A673 (cell line): ENCODE measurements around the gene TSR3. TPM values are rescaled to one million over a fixed set of nuclear protein-coding genes. Genes with fewer than 3 reads are reported as not detected.

Experiments
- BruUV-seq: library from RNA; stranded (reverse); fragments of 400-500 nt; replicated peaks from 2 replicates; lab custom pipeline; 2021; lab: Mats Ljungman, UMichigan
- CTCF ChIA-PET: fragments of 300-600 bp; sonication (Branson Sonifier 250); formaldehyde crosslinking; loops from one replicate; lab custom pipeline; 2022; ENCODE audit warnings: antibody characterized with exemption; lab: Charles Lee
- POLR2A ChIA-PET: fragments of 300-600 bp; sonication (Branson Sonifier 250); formaldehyde crosslinking; loops from one replicate; lab custom pipeline; 2022; ENCODE audit warnings: antibody characterized with exemption; ENCODE audit not compliant: low non-redundant PET; lab: Charles Lee
- DNase-seq: peaks from one replicate; pipeline ENCODE4 v3.0.0-alpha.2; 2015; ENCODE audit warnings: low spot score
- H3K27ac ChIP-seq: fragments of 200-600 bp; sonication (generic); 2 replicates; pipeline ENCODE4 v1.5.1; 2016; ENCODE audit warnings: mixed run types, low read depth, mild to moderate bottlenecking, mixed read lengths, antibody characterized with exemption, low read length; ENCODE audit not compliant: poor library complexity, severe bottlenecking
- H3K27me3 ChIP-seq: fragments of 200-600 bp; sonication (generic); replicated peaks from 2 replicates; pipeline ENCODE4 v1.6.1; 2017; ENCODE audit warnings: mixed run types, low read depth, mild to moderate bottlenecking, mixed read lengths, antibody characterized with exemption, low read length; ENCODE audit not compliant: insufficient read depth, poor library complexity
- H3K36me3 ChIP-seq: fragments of 200-600 bp; sonication (generic); 2 replicates; pipeline ENCODE4 v1.6.1; 2016; ENCODE audit warnings: mixed run types, mild to moderate bottlenecking, mixed read lengths, antibody characterized with exemption, low read length; ENCODE audit not compliant: insufficient read depth, poor library complexity, severe bottlenecking
- H3K4me1 ChIP-seq: fragments of 200-600 bp; sonication (generic); 2 replicates; pipeline ENCODE4 v1.6.1; 2017; ENCODE audit warnings: mixed run types, mild to moderate bottlenecking, mixed read lengths, antibody characterized with exemption, low read length; ENCODE audit not compliant: insufficient read depth, poor library complexity, severe bottlenecking
- H3K4me3 ChIP-seq: fragments of 200-600 bp; sonication (generic); 2 replicates; pipeline ENCODE4 v1.5.1; 2016; ENCODE audit warnings: low read depth, mixed run types, mild to moderate bottlenecking, mixed read lengths, low read length; ENCODE audit not compliant: poor library complexity, severe bottlenecking
- H3K9me3 ChIP-seq: fragments of 200-600 bp; sonication (generic); 2 replicates; pipeline ENCODE4 v1.6.1; 2016; ENCODE audit warnings: mixed run types, low read depth, mild to moderate bottlenecking, mixed read lengths, antibody characterized with exemption, low read length; ENCODE audit not compliant: poor library complexity, severe bottlenecking
- EZH2 ChIP-seq: fragments of 200-600 bp; sonication (generic); IDR thresholded peaks from 2 replicates; pipeline ENCODE4 v1.6.1; 2017; ENCODE audit warnings: borderline replicate concordance, low read depth, mild to moderate bottlenecking, mixed read lengths, antibody characterized with exemption, low read length; ENCODE audit not compliant: poor library complexity, severe bottlenecking
- intact Hi-C: fragments of 100-400 bp; cut with micrococcal nuclease; formaldehyde crosslinking; loops from one replicate; pipeline ENCODE4 v1.10.0; 2022; ENCODE audit not compliant: unreplicated experiment
- total RNA-seq: library from RNA; stranded (reverse); gene quantifications from 2 replicates; pipeline ENCODE4 v1.2.3, GENCODE V29; 2021
- TF ChIP-seq, protein P1 (sequence below): fragments of 300-800, 200-600 bp; sonication (generic); conservative IDR thresholded peaks from 2 replicates; pipeline ENCODE4 v1.5.1; 2017; ENCODE audit warnings: low read depth, mild to moderate bottlenecking, antibody characterized with exemption, low read length, moderate library complexity, mixed read lengths

TSR3 gene
- total RNA-seq, 1 experiment from 2014 or later: 57.2 TPM

- peaks cover 3% of the 10 kb centered on the region for H3K36me3 ChIP-seq
- H3K9me3 ChIP-seq: no peaks in the 10 kb centered on the region
- no peak for DNase-seq
- intact Hi-C loops: no loop called here
- H3K27ac ChIP-seq: no peak overlapping the region
- no TSS peak for BruUV-seq
- CTCF ChIA-PET: no interaction called here
- no peak for TF ChIP-seq EZH2
- TF ChIP-seq, protein P1, sequence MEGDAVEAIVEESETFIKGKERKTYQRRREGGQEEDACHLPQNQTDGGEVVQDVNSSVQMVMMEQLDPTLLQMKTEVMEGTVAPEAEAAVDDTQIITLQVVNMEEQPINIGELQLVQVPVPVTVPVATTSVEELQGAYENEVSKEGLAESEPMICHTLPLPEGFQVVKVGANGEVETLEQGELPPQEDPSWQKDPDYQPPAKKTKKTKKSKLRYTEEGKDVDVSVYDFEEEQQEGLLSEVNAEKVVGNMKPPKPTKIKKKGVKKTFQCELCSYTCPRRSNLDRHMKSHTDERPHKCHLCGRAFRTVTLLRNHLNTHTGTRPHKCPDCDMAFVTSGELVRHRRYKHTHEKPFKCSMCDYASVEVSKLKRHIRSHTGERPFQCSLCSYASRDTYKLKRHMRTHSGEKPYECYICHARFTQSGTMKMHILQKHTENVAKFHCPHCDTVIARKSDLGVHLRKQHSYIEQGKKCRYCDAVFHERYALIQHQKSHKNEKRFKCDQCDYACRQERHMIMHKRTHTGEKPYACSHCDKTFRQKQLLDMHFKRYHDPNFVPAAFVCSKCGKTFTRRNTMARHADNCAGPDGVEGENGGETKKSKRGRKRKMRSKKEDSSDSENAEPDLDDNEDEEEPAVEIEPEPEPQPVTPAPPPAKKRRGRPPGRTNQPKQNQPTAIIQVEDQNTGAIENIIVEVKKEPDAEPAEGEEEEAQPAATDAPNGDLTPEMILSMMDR: no peak
- POLR2A ChIA-PET: no interaction called here
- no peaks in the 10 kb centered on the region for H3K27me3 ChIP-seq
- peak overlapping the region; percentile 43 for H3K4me3 ChIP-seq
- H3K4me1 ChIP-seq: peaks cover 7% of the 10 kb centered on the region
These were observed 8.0 kb downstream of the TSR3 start for GRCh38 chr16:1343428-1344242.

DNA sequence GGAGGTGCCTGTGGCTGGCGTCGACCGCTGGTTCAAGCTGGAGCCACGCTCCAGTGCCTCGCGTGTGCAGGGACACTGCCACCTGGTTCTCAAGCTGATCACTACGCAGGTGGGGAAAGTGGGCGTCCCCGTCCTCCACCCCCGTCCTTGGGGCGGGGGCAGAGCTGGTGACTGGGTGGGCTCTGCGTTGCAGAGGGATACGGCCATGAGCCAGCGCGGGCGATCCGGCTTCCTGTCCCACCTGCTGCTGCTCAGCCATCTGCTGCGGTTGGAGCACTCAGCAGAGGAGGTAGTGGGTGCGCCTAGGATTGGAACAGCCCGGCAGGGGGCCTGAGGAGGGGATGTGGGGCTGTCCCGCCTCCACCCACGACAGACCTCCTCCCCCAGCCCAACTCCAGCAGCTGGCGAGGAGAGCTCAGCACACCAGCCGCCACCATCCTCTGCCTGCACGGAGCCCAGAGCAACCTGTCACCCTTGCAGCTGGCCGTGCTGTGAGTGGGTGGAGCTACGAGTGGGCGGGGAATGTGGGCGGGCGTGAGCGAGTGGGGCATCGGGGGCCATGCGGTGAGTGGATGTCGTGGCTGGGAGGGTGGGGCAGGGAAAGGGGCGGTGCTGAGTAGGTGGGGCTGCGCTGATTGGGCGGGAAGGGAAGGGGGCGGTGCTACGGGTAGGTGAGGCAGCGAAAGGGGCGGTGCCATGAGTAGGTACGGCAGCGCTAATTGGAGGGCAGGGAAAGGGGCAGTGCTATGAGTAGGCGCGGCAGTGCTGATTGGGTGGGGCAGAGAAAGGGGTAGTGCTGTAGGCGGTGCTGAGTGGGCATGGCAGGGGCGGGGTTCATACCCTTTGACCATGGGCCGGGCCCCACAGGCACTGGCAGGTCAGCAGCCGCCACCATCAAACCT, 8.9 kb downstream of the TSR3 start:
- peak overlapping the region; percentile 43 for H3K4me3 ChIP-seq
- no peaks in the 10 kb centered on the region for H3K36me3 ChIP-seq
- ChIA-PET CTCF (interaction anchor here (0.6 kb wide), 2 partner anchors 186 to 357 kb away, joined by 4 to 6 read pairs; no protein-coding TSS in a partner anchor), POLR2A (interaction anchor here (0.6 kb wide), 2 partner anchors 22 to 681 kb away, joined by 3 to 6 read pairs; no protein-coding TSS in a partner anchor)
- intact Hi-C loops: no loop called here
- BruUV-seq: no TSS peak
- H3K27ac ChIP-seq: no peak overlapping the region
- peak; percentile 98 for DNase-seq
- peaks cover 7% of the 10 kb centered on the region for H3K4me1 ChIP-seq
- TF ChIP-seq EZH2: no peak
- TF ChIP-seq, protein P1: no peak
- H3K27me3 ChIP-seq: no peaks in the 10 kb centered on the region
- H3K9me3 ChIP-seq: no peaks in the 10 kb centered on the region

GRCh38 chr16:1341495-1342420, 9.9 kb downstream of the TSR3 start:
- Histone ChIP-seq H3K27me3 (peaks cover under 1% of the 10 kb centered on the region), H3K9me3 (no peaks in the 10 kb centered on the region), H3K27ac (no peak overlapping the region), H3K36me3 (no peaks in the 10 kb centered on the region), H3K4me1 (peaks cover 7% of the 10 kb centered on the region), H3K4me3 (no peak overlapping the region)
- intact Hi-C loops: no loop called here
- DNase-seq: no peak
- TF ChIP-seq, protein P1: no peak
- no peak for TF ChIP-seq EZH2
- no TSS peak for BruUV-seq
- ChIA-PET POLR2A (no interaction called here), CTCF (no interaction called here)
